Activated naive CD8-positive, alpha-beta T cell treated with anti-CD3 and anti-CD28 coated beads for 36 hours (primary cell): Measurements from ENCODE around the gene FMN1. TPM values are rescaled to one million over a fixed set of nuclear protein-coding genes. Genes with fewer than 3 reads are reported as not detected.

Source experiments
- DNase-seq: peaks from one replicate; pipeline ENCODE4 v3.0.0; 2021
- H3K27ac Mint-ChIP-seq: one replicate; pipeline ENCODE4 v1.8.0; 2022; ENCODE audit warnings: mild to moderate bottlenecking, moderate library complexity, mixed read lengths
- H3K27me3 Mint-ChIP-seq: one replicate; pipeline ENCODE4 v1.8.0; 2022; ENCODE audit warnings: mild to moderate bottlenecking, mixed read lengths
- H3K36me3 Mint-ChIP-seq: one replicate; pipeline ENCODE4 v1.8.0; 2021; ENCODE audit warnings: mild to moderate bottlenecking, mixed read lengths
- H3K4me1 Mint-ChIP-seq: one replicate; pipeline ENCODE4 v1.8.0; 2021; ENCODE audit warnings: mixed read lengths
- H3K4me3 Mint-ChIP-seq: one replicate; pipeline ENCODE4 v1.8.0; 2022; ENCODE audit warnings: mild to moderate bottlenecking, moderate library complexity, mixed read lengths
- H3K9me3 Mint-ChIP-seq: one replicate; pipeline ENCODE4 v1.8.0; 2022; ENCODE audit warnings: mixed read lengths
- total RNA-seq, 2 experiments: library from RNA; stranded (reverse); gene quantifications; one replicate each; pipeline ENCODE4 v1.2.3, GENCODE V29; 2021

Gene FMN1
- total RNA-seq = under 1 TPM; 0.14 to 0.31 TPM

GRCh38 chr15:33194704-33195670 is at the start of gene FMN1:
Gene FMN1 (minus strand): TSS chr15:33194714. CDS start chr15:33154914, 39,800 bp downstream.
- Mint-ChIP-seq H3K9me3 (no peaks in the 10 kb centered on the region), H3K27ac (no peak within 1 kb of the TSS), H3K4me1 (peaks cover 11% of the 10 kb centered on the region), H3K27me3 (peaks cover 69% of the 10 kb centered on the region), H3K4me3 (peak within 1 kb of the TSS; percentile 65), H3K36me3 (no peaks in the 10 kb centered on the region)
- DNase-seq = peak; percentile 83

DNA sequence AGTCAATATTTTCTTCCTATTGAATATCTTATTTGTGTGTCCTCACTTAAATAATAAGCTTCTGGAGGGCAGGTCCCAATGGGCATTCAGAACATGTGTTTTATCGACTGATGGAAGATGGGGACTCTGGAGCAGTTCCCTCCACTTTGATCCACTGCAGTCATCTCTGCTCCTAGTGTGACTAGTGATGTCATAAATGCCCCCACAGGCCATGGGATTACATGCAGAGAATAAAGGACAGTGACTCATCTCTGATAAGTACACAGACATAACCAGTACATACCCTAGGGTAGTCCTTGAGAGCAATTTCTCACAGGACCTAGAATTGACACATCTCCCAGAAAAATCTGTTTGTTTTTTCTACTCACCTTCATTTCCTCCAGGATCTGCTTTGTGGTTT is 49.4 kb upstream of the FMN1 start:
- Mint-ChIP-seq H3K36me3 (no peaks in the 10 kb centered on the region), H3K9me3 (no peaks in the 10 kb centered on the region), H3K4me3 (no peak overlapping the region), H3K27ac (no peak overlapping the region), H3K4me1 (no peaks in the 10 kb centered on the region), H3K27me3 (peaks cover under 1% of the 10 kb centered on the region)
- no peak for DNase-seq

DNA sequence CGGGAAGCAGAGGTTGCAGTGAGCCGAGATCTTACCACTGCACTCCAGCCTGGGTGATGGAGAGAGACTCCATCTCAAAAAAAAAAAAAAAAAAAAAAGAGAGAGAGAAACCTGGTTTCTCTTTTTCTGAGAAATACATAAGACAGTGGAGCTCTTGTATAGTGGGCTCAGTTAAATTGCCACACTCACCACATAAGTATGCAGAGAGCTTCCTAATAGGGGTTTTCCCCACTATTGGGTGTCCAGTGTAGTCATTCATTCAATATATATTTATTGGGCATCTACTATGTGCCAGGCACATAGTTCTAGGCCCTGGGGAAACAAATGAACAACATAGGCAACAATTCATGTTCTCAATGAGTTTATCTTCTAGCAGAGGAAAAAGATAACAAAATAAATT is 48.9 kb upstream of the FMN1 start:
- H3K27ac Mint-ChIP-seq = no peak overlapping the region
- H3K9me3 Mint-ChIP-seq = no peaks in the 10 kb centered on the region
- H3K27me3 Mint-ChIP-seq = peaks cover 3% of the 10 kb centered on the region
- no peaks in the 10 kb centered on the region for H3K4me1 Mint-ChIP-seq
- H3K4me3 Mint-ChIP-seq = no peak overlapping the region
- H3K36me3 Mint-ChIP-seq = no peaks in the 10 kb centered on the region
- no peak for DNase-seq

GRCh38 chr15:33242669-33243191 is 48.2 kb upstream of the FMN1 start:
- no peaks in the 10 kb centered on the region for H3K36me3 Mint-ChIP-seq
- no peak for DNase-seq
- no peaks in the 10 kb centered on the region for H3K9me3 Mint-ChIP-seq
- no peaks in the 10 kb centered on the region for H3K4me1 Mint-ChIP-seq
- H3K27ac Mint-ChIP-seq = no peak overlapping the region
- peaks cover 3% of the 10 kb centered on the region for H3K27me3 Mint-ChIP-seq
- H3K4me3 Mint-ChIP-seq = no peak overlapping the region

DNA sequence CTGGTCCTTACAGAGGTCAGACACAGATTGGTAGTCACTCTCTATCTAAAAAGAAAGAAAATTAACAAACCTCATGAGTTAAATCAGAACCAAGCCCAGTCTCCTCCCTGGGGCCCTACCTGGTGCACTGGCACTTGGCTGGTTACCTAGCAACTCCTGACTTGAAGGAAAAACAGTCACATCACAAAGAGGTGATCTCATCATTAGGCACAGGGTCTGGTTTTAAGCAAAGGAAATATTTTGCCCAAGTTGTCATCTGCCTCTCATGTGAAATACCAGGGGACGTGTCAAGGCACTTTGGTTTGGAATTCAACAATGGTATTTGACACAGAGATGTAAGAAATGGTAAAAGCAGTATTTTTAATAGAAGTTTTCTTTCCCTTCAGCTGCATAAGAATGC is 47.7 kb upstream of the FMN1 start:
- H3K36me3 Mint-ChIP-seq = no peaks in the 10 kb centered on the region
- H3K27me3 Mint-ChIP-seq = peaks cover 8% of the 10 kb centered on the region

DNA sequence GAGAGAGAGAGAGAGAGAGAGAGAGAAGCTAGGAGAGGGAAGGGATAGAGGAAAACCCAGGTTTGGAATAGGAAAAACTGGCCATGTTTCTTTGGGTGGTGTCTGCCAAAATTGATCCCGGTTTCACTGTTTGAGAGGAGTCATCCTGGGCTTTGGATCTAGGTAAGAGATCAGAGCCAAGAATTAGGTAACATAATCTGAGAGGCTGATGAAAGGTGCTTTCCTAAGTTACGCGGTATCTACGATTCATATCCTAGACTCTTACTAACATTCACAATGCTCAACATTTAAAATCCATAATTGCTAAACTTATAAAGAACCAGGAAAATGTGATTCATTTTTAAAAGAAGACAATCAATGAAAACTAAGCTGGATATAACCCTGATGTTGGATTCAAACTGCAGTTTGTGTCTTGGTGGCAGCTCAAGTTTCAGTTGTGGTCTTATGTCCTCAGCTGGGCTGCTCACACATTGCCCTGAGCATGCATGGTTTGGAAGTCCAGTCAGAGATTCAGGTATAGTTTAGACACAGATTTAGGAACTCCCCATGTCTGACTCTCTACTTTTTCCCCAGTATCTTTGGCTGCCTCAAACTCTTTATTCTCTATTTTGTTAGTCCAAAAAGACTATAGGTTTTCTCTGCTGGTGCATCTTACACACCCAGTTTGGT is 42.5 kb upstream of the FMN1 start:
- Mint-ChIP-seq H3K27me3 (peaks cover 27% of the 10 kb centered on the region), H3K4me3 (no peak overlapping the region)

More for the DNA sequence above, 47.7 kb upstream of the FMN1 start:
- Mint-ChIP-seq H3K4me3 (no peak overlapping the region), H3K9me3 (no peaks in the 10 kb centered on the region), H3K27ac (no peak overlapping the region), H3K4me1 (no peaks in the 10 kb centered on the region)
- DNase-seq = no peak

DNA sequence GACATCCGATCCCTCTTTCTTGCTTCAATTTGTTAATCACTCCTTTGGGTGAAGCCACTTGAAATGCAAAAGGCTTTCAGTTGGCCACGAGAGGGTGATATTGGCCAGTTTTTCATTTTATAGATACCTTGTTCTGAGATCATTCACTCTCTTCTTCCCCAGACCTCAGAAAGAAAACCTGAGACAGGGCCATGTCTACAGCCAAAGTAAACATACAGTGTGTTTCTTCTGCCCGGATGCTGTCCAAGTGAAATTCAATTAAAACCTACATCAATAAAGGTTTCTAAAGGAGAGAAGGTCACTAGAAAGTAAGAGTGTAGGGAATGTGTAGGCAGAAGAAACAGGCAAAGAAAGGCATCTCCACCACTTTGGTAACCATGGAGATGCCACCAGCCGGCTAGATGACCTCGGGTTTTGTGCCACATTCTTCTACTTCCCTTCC is 39.5 kb upstream of the FMN1 start:
- no peak overlapping the region for H3K4me3 Mint-ChIP-seq
- peaks cover 27% of the 10 kb centered on the region for H3K27me3 Mint-ChIP-seq
- H3K4me1 Mint-ChIP-seq = no peaks in the 10 kb centered on the region
- H3K9me3 Mint-ChIP-seq = no peaks in the 10 kb centered on the region
- H3K36me3 Mint-ChIP-seq = no peaks in the 10 kb centered on the region
- H3K27ac Mint-ChIP-seq = no peak overlapping the region
- no peak for DNase-seq

More for the DNA sequence above, 42.5 kb upstream of the FMN1 start:
- H3K4me1 Mint-ChIP-seq = no peaks in the 10 kb centered on the region
- H3K9me3 Mint-ChIP-seq = no peaks in the 10 kb centered on the region
- no peak overlapping the region for H3K27ac Mint-ChIP-seq
- no peak for DNase-seq
- H3K36me3 Mint-ChIP-seq = no peaks in the 10 kb centered on the region

- peak; percentile 12 for DNase-seq
- H3K27ac Mint-ChIP-seq = no peak overlapping the region
- no peaks in the 10 kb centered on the region for H3K27me3 Mint-ChIP-seq
- no peaks in the 10 kb centered on the region for H3K36me3 Mint-ChIP-seq
- H3K9me3 Mint-ChIP-seq = no peaks in the 10 kb centered on the region
- no peaks in the 10 kb centered on the region for H3K4me1 Mint-ChIP-seq
- H3K4me3 Mint-ChIP-seq = no peak overlapping the region
These were observed 32.2 kb upstream of the FMN1 start for GRCh38 chr15:33226559-33227181.

DNA sequence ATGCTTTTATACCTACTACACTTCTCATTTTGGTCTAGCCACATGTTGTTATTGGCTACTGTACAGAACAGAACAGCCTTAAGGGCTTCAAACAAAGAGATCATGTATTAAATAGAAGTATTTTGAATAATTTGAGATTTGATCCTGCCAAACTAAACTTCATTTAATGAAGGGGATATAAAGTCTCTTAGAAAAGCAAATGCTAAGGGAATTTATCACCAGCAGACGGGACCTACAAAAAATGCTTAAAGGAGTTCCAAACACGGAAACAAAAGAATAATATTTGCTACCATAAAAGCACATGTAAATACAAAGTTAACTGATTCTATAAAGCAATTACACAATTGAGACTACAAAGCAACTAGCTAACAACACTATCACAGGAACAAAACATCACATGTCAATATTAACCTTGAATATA is 23.6 kb upstream of the FMN1 start:
- DNase-seq = no peak
- no peaks in the 10 kb centered on the region for H3K36me3 Mint-ChIP-seq
- H3K4me1 Mint-ChIP-seq = no peaks in the 10 kb centered on the region
- no peaks in the 10 kb centered on the region for H3K9me3 Mint-ChIP-seq
- peaks cover 9% of the 10 kb centered on the region for H3K27me3 Mint-ChIP-seq
- H3K27ac Mint-ChIP-seq = no peak overlapping the region
- no peak overlapping the region for H3K4me3 Mint-ChIP-seq

DNA sequence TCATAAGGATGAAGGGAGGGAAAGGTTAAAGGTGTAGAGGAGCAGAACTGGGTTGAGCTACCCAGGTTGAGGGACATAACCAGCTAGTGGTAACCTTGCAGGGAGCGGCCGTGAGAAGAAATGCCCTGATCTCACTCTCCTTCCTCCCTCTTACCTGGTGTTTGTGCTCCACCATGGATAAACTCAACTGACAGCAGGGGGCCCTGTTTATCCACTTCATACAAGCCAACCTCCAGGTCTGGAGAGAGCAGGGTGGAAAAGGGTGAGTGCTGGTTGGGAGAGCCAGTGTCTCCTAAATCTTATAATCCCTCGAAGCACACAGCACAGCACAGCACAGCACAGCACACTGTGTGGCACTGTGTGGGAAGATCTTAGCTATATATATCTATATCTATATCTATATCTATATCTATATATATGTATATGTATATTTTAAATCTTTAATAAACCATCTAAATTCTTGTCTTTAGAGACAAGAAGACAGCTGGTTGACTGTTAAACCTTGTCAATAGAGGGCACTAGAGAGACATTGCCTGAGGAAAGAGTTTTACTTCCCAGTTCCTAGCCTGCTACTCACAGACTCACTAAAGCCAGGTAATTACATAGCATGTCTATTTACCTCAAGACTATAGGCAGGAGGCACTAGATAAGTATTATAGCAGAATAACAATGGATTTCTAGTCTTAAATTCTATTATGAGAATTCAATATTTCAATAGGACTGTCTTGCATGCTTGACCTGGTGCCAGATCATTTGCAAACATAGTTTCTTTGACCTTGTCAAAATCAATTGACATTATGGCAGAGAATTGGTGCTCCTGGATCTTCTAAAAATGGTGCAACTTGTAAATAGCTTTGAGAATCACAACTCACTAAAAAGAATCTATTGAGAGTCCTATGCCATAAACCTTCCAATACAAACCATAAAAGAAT is 21.7 kb upstream of the FMN1 start:
- DNase-seq = no peak
- Mint-ChIP-seq H3K27ac (no peak overlapping the region), H3K4me1 (no peaks in the 10 kb centered on the region), H3K4me3 (no peak overlapping the region), H3K36me3 (no peaks in the 10 kb centered on the region), H3K27me3 (peaks cover 9% of the 10 kb centered on the region), H3K9me3 (no peaks in the 10 kb centered on the region)

- peaks cover 4% of the 10 kb centered on the region for H3K4me1 Mint-ChIP-seq
- no peak overlapping the region for H3K27ac Mint-ChIP-seq
- peaks cover 7% of the 10 kb centered on the region for H3K9me3 Mint-ChIP-seq
- no peaks in the 10 kb centered on the region for H3K36me3 Mint-ChIP-seq
- no peak for DNase-seq
- H3K4me3 Mint-ChIP-seq = no peak overlapping the region
- no peaks in the 10 kb centered on the region for H3K27me3 Mint-ChIP-seq
These were observed 16.8 kb upstream of the FMN1 start for GRCh38 chr15:33211176-33211808.

DNA sequence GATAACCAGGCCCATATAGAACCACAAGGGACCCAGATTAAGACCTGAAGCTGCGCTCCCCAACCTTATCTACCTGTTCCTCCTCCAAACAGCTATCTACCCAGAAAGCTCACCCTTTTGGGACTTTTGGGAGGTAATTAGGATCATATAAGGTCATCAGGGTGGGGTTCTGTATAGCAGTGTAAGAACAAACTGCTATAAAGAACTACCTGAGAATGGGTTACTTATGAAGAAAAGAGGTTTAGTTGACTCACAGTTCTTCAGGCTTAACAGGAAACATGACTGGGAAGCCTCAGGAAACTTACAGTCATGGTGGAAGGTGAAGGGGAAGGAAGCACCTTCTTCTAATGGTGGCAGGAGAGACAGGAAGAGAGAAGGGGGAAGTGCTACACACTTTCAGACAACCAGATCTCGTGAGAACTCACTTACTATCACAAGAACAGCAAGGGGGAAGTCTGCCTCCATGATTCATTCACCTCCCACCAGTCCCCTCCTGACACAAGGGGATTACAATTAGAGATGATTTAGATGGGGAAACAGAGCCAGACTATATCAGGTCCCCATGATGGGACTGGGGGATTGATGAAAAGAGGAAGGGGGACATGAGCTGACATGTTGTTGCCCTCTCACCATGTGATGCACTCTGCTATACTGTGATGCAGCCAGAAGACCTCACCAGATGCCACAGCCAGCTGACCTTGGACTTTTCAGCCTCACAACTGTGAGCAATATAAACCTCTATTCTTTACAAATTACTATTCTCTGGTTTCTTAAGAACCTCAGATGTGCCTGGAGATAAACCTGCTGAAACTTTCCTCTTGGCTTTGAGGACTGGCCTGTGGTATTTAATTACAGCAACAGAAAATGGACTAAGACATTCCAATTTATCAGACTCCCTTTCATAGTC is 15.3 kb upstream of the FMN1 start:
- H3K4me3 Mint-ChIP-seq = no peak overlapping the region
- peaks cover 4% of the 10 kb centered on the region for H3K4me1 Mint-ChIP-seq
- H3K9me3 Mint-ChIP-seq = peaks cover 7% of the 10 kb centered on the region
- H3K36me3 Mint-ChIP-seq = no peaks in the 10 kb centered on the region
- no peak for DNase-seq
- peak overlapping the region; percentile 29 for H3K27ac Mint-ChIP-seq
- no peaks in the 10 kb centered on the region for H3K27me3 Mint-ChIP-seq

DNA sequence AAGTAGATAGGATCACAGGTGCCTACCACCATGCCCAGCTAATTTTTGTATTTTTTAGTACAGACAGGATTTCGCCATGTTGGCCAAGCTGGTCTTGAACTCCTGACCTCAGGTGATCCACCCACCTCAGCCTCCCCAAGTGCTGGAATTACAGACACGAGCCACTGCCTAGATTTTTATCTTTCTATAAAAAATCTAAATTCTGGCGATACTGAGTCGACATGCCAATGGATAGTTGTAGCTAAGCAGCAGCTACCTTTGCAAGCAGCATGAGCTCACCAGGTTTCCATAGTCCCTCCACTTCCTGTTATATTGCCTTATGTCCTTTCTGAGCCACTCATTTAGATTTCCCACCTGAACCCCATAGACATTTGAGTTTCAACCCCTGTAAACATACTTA is 13.1 kb upstream of the FMN1 start:
- no peak for DNase-seq
- Mint-ChIP-seq H3K9me3 (peaks cover 7% of the 10 kb centered on the region), H3K27me3 (no peaks in the 10 kb centered on the region), H3K4me3 (no peak overlapping the region), H3K4me1 (peaks cover 4% of the 10 kb centered on the region), H3K27ac (no peak overlapping the region), H3K36me3 (no peaks in the 10 kb centered on the region)
